ENCODE results near the gene FCRL3.
A peak's percentile ranks its signal among the peaks of the same experiment; 100 is the strongest.

FCRL3 gene

DNA sequence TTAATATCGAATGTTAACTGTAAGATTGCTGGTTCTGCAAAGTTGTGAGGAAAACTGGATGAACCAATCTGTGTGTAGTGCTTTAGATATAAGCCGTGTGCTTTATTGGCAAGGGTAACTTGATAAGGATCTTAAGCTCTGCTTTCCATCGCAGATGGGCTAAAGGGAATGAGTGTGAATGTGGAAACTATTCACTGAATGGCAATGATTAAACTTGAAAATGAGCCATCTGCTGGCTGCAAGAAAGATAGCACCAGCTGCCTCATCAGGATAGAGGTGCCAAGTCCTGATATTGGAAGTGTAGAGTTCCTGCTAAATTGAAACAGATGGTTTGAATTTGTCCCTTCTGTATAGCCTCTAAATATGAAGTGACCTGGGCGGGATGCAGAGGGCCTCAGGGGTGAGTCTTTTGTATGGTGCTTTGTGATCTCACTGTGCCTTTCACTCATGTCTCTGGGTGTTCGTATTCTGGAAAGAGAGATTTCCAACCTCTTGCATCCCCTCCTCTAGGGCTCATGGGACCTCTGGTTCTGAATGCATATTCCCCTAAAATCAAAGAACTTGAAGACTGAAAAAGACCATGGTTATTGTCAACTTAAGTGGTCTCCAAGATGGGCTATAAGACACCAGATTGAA lies 9.2 kb downstream of the FCRL3 start:
- peak; percentile 63 for DNase-seq (ENCODE audit: extremely low spot score)
- ChIA-PET CTCF (interaction anchor here (2.5 kb wide), 1 partner anchor 111 kb away, joined by 19 read pairs; no protein-coding TSS in a partner anchor), POLR2A (no interaction called here)
- TF ChIP-seq NFRKB (IDR thresholded peaks at IDR 0.05), result no peak
- TF ChIP-seq LEF1 (IDR thresholded peaks at IDR 0.05; ENCODE audit: borderline replicate concordance), result no peak
- TF ChIP-seq FOXA1 (IDR thresholded peaks at IDR 0.05), result no peak
- no peak for TF ChIP-seq ZNF384 (IDR thresholded peaks at IDR 0.05)
- TF ChIP-seq TARDBP (IDR thresholded peaks at IDR 0.05), result no peak
- no peak for TF ChIP-seq CTBP1 (IDR thresholded peaks at IDR 0.05; ENCODE audit: borderline replicate concordance)
- TF ChIP-seq BHLHE40 (IDR thresholded peaks at IDR 0.05; ENCODE audit: borderline replicate concordance), result no peak
- no peak for TF ChIP-seq SUZ12 (IDR thresholded peaks at IDR 0.05)
- TF ChIP-seq HDGF (IDR thresholded peaks at IDR 0.05; ENCODE audit: borderline replicate concordance), result no peak
- TF ChIP-seq ELF4 (IDR thresholded peaks at IDR 0.05), result no peak
- no peak for TF ChIP-seq SP1 (IDR thresholded peaks at IDR 0.05)
- TF ChIP-seq, protein P1, sequence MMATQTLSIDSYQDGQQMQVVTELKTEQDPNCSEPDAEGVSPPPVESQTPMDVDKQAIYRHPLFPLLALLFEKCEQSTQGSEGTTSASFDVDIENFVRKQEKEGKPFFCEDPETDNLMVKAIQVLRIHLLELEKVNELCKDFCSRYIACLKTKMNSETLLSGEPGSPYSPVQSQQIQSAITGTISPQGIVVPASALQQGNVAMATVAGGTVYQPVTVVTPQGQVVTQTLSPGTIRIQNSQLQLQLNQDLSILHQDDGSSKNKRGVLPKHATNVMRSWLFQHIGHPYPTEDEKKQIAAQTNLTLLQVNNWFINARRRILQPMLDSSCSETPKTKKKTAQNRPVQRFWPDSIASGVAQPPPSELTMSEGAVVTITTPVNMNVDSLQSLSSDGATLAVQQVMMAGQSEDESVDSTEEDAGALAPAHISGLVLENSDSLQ (IDR thresholded peaks at IDR 0.05), result no peak
- TF ChIP-seq L3MBTL2 (conservative IDR thresholded peaks at IDR 0.05), result no peak

DNA sequence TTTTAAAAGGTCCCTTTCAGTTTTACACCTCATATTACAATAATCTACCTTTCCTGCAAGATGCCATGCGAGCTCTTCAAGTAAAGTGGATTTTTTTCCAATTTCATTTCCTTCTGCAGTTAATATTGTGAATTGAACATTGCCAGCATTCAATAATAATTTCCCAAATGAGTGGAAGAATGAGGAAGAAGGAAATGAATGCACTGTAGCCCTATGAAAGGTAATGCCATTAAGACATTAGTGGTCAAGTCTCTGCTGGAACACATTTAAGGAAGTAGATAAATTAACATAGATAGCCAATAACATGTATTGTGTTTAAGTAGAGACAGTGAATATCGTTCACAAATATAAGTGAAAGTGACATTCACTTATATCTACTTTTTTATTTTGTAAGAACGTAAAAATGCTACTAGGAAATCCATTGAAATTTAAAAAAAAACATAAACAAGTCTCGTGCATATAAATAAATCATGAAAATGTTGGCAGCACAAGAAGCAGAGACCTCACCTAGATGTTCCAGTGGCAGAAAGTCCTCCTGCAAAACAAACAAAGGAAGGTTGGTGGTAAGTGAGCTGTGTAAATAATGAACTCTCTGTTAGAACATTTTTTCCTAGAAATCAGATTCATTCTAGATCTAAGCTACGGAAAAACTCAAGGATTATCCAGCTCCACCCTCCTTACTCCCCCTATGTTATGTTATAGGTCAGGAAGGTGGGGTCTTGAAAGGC lies 17.7 kb downstream of the FCRL3 start:
- no peak for DNase-seq (ENCODE audit: extremely low spot score)
- POLR2A ChIA-PET, result no interaction called here
- CTCF ChIA-PET, result interaction anchor here (0.7 kb wide), 1 partner anchor 36 kb away, joined by 4 read pairs; no protein-coding TSS in a partner anchor
- TF ChIP-seq CTBP1 (IDR thresholded peaks at IDR 0.05; ENCODE audit: borderline replicate concordance) (no peak), ELF4 (IDR thresholded peaks at IDR 0.05) (no peak), HDGF (IDR thresholded peaks at IDR 0.05; ENCODE audit: borderline replicate concordance) (no peak), ZNF384 (IDR thresholded peaks at IDR 0.05) (no peak), BHLHE40 (IDR thresholded peaks at IDR 0.05; ENCODE audit: borderline replicate concordance) (no peak), FOXM1 (IDR thresholded peaks at IDR 0.05; ENCODE audit: borderline replicate concordance) (no peak), NFRKB (IDR thresholded peaks at IDR 0.05) (no peak)
- TF ChIP-seq, protein P1 (IDR thresholded peaks at IDR 0.05), result no peak

DNA sequence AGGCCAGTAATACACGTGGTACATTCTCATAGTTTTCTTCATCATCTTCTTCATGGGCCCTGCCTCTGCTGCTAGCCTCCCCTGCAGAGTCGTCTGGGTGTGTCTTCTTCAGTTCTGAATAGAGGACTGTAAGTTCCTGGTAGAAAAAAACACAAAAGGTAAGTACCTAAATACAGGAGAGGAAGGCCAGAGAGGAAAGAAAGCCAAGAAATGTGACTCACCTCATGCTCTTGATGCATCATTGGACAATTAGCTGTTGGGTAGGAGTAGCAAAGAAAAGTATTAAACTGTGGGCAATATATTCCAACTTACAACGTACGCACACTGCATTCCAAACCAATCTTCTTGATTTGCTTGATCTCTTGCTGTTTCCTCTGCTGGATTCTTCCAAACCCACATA lies 21.8 kb downstream of the FCRL3 start:
- ChIA-PET POLR2A (no interaction called here), CTCF (no interaction called here)
- no peak for TF ChIP-seq BHLHE40 (IDR thresholded peaks at IDR 0.05; ENCODE audit: borderline replicate concordance)
- TF ChIP-seq, protein P1 (IDR thresholded peaks at IDR 0.05), result no peak
- TF ChIP-seq CTBP1 (IDR thresholded peaks at IDR 0.05; ENCODE audit: borderline replicate concordance), result no peak
- no peak for TF ChIP-seq FOXK2 (IDR thresholded peaks at IDR 0.05)
- no peak for TF ChIP-seq SUZ12 (IDR thresholded peaks at IDR 0.05)
- no peak for TF ChIP-seq ELF4 (IDR thresholded peaks at IDR 0.05)
- TF ChIP-seq ZNF384 (IDR thresholded peaks at IDR 0.05), result no peak
- no peak for TF ChIP-seq SP1 (IDR thresholded peaks at IDR 0.05)
- no peak for TF ChIP-seq LEF1 (IDR thresholded peaks at IDR 0.05; ENCODE audit: borderline replicate concordance)
- TF ChIP-seq FOXM1 (IDR thresholded peaks at IDR 0.05; ENCODE audit: borderline replicate concordance), result no peak
- no peak for TF ChIP-seq FOXA1 (IDR thresholded peaks at IDR 0.05)
- no peak for DNase-seq (ENCODE audit: extremely low spot score)

DNA sequence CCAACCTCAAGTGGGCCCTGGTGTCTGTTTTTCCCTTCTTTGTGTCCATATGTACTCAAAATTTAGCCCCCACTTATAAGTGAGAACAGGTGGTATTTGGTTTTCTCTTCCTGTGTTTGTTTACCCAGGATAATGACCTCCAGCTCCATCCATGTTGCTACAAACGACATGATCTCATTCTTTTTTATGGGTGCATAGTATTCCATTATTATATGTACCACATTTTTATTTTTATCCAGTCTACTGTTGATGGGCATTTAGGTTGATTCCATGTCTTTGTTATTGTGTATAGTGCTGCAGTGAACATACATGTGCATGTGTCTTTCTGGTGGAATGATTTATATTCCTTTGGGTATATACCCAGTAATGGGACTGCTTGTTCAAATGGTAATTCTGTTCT lies 27.6 kb downstream of the FCRL3 start:
- no peak for TF ChIP-seq SP1 (IDR thresholded peaks at IDR 0.05)
- TF ChIP-seq, protein P1 (IDR thresholded peaks at IDR 0.05), result no peak
- ChIA-PET CTCF (no interaction called here), POLR2A (no interaction called here)
- no peak for DNase-seq (ENCODE audit: extremely low spot score)

DNA sequence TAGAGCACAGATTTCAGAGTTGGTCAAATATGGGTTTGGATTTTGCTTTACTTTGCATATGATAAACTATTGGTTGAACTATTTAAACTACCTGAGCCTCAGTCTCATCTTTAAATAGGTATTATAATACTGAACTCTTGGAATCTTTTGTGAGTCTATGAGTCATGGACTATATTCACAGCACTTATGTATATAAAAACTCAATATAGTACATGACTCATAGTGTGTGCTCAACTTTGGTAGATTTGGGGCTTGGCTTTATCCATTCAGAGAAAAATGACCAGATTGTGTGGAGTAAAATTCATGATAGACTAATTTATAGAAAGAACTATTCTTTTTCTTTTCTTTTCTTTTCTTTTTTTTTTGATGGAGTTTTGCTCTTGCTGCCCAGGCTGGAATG lies 28.7 kb downstream of the FCRL3 start:
- ChIA-PET POLR2A (no interaction called here), CTCF (no interaction called here)
- no peak for DNase-seq (ENCODE audit: extremely low spot score)
- no peak for TF ChIP-seq FOXK2 (IDR thresholded peaks at IDR 0.05)
- no peak for TF ChIP-seq TARDBP (IDR thresholded peaks at IDR 0.05)
- TF ChIP-seq L3MBTL2 (conservative IDR thresholded peaks at IDR 0.05), result no peak
- no peak for TF ChIP-seq HDGF (IDR thresholded peaks at IDR 0.05; ENCODE audit: borderline replicate concordance)

DNA sequence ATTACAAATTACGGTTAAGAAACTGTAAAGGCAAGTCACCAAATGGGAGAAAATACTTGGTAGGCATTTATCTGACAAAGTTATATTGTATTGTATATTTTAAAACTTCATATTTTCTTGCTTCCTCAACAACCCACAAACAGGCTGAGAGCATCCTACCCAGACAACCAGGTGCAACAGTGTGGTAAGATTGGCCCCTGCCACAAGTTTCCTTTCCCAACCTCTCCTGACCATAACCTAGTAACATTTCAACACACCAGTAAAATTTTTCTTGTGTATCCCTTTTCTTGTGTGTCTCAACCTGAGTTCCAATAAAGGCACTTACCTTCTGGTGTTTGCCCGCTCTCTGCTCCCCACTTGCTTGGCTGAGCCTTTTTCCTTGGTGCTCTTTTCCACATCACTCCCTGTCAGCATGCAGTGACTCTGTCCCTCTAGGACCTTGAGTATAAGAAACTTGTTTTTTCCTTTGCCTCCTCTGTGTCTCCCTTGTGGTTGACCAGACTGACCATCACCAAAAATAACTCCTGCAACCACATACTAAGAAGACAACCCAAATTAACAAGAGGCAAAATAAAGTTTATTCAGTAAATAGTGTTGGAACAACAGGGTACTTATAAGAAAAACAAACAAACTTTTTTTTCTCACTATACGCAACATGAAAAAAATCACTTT lies 40.9 kb downstream of the FCRL3 start:
- ChIA-PET CTCF (no interaction called here), POLR2A (no interaction called here)
- TF ChIP-seq TARDBP (IDR thresholded peaks at IDR 0.05), result no peak
- TF ChIP-seq, protein P1 (IDR thresholded peaks at IDR 0.05), result no peak
- TF ChIP-seq L3MBTL2 (conservative IDR thresholded peaks at IDR 0.05), result no peak
- TF ChIP-seq HDGF (IDR thresholded peaks at IDR 0.05; ENCODE audit: borderline replicate concordance), result no peak
- no peak for TF ChIP-seq CTBP1 (IDR thresholded peaks at IDR 0.05; ENCODE audit: borderline replicate concordance)
- no peak for TF ChIP-seq NFRKB (IDR thresholded peaks at IDR 0.05)
- TF ChIP-seq LEF1 (IDR thresholded peaks at IDR 0.05; ENCODE audit: borderline replicate concordance), result no peak
- no peak for TF ChIP-seq SP1 (IDR thresholded peaks at IDR 0.05)
- no peak for TF ChIP-seq FOXA1 (IDR thresholded peaks at IDR 0.05)
- TF ChIP-seq ARNT (IDR thresholded peaks at IDR 0.05), result no peak
- TF ChIP-seq FOXM1 (IDR thresholded peaks at IDR 0.05; ENCODE audit: borderline replicate concordance), result no peak
- TF ChIP-seq SUZ12 (IDR thresholded peaks at IDR 0.05), result no peak
- no peak for TF ChIP-seq FOXK2 (IDR thresholded peaks at IDR 0.05)
- TF ChIP-seq BHLHE40 (IDR thresholded peaks at IDR 0.05; ENCODE audit: borderline replicate concordance), result no peak
- no peak for TF ChIP-seq ELF4 (IDR thresholded peaks at IDR 0.05)
- TF ChIP-seq ZNF384 (IDR thresholded peaks at IDR 0.05), result no peak
- no peak for DNase-seq (ENCODE audit: extremely low spot score)
